C4-2B (cell line): ENCODE data around the gene BRD4.

ENCODE experiments used
- H3K27ac ChIP-seq: fragments of 450-650 bp; 2 replicates; pipeline ENCODE4 v1.5.1; 2017
- ZFX ChIP-seq: fragments of 450-650 bp; IDR thresholded peaks from 2 replicates; pipeline ENCODE4 v1.6.1; 2017
- TF ChIP-seq, protein P1 (sequence below): fragments of 450-650 bp; conservative IDR thresholded peaks from 2 replicates; pipeline ENCODE4 v1.5.1; 2017; ENCODE audit warnings: mild to moderate bottlenecking

BRD4 gene

DNA sequence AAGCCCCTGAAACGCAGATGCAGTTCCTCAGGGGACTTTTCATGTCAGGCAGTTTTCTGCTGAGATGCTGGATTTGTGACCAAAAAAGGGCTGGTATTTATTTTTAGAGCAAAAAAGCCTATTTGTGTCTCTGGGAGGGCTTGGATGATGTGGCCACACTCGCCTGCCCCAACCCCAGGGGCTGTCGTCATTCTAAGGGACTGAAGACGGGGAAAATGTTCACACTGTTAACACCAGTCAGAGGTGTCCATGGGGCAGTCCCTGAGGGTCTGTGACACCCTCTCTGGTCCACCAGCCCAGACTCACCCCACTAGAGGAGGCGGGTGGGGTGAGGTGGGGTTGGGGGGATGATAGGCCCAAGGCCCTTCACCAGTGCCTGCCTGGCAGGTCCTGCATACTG is 84.2 kb downstream of the BRD4 start:
- H3K27ac ChIP-seq = peak overlapping the region; percentile 2; the same call in 1 of the 2 replicates
- TF ChIP-seq, protein P1, sequence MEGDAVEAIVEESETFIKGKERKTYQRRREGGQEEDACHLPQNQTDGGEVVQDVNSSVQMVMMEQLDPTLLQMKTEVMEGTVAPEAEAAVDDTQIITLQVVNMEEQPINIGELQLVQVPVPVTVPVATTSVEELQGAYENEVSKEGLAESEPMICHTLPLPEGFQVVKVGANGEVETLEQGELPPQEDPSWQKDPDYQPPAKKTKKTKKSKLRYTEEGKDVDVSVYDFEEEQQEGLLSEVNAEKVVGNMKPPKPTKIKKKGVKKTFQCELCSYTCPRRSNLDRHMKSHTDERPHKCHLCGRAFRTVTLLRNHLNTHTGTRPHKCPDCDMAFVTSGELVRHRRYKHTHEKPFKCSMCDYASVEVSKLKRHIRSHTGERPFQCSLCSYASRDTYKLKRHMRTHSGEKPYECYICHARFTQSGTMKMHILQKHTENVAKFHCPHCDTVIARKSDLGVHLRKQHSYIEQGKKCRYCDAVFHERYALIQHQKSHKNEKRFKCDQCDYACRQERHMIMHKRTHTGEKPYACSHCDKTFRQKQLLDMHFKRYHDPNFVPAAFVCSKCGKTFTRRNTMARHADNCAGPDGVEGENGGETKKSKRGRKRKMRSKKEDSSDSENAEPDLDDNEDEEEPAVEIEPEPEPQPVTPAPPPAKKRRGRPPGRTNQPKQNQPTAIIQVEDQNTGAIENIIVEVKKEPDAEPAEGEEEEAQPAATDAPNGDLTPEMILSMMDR = no peak

DNA sequence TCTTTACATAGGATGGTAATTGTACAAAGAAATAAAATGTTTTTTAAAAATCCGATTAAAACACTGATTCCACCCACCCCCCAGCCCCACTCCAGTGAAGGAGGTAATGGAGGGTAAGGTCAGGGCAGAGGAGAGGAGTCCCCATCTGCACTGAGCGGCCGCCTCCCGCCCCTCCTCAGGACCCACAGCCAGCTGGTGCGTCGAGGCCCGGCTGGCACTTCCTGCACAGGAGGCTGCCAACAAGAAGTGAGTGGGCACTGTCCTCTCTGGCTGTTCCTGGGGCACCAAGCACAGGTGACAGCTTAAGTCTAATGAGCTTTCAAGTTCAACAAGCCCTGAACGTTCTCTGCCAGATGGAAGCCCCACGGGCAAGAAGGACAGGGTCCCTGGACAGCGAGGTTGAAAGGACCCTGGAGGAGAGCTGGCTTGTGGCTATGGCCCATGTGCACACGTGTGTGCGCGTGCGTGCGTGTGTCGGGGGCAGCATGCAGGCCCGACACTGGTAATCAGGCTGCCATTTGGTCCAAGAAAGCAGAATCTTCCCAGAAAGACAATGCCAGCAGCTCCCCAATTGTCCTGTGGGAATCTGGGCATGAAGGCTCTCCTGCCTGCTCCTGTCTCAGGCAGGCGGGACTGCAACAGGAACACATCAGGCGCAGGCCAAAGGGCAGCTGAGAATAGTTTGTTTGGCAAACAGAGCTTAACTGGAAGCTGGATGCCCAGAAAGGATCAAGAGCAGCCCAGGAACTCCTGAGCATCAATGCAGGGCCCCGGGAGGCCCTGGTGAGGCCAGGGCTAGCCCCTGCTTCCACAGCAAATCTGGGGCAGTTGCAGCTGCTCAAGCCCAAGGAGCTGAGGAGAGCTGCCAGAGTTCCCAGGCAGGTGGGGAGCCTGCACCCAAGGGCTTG is 85.0 kb downstream of the BRD4 start:
- no peak overlapping the region for H3K27ac ChIP-seq

DNA sequence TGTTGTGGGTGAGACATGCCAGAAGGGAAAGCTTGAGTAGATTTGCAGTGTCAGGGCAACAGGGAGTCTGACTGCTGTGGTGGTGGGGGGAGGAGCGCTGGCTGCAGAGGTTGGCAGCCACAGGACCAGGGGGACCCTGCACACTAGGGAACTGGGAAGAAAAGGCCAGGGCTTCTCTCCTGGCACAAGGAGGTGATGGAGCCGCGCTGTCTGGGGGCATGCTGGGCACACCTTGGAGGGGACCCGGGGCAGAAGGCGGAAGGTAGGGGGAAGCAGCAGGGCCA is 86.2 kb downstream of the BRD4 start:
- no peak overlapping the region for H3K27ac ChIP-seq

More for the DNA sequence above, 85.0 kb downstream of the BRD4 start:
- TF ChIP-seq, protein P1 = no peak
- no peak for TF ChIP-seq ZFX

DNA sequence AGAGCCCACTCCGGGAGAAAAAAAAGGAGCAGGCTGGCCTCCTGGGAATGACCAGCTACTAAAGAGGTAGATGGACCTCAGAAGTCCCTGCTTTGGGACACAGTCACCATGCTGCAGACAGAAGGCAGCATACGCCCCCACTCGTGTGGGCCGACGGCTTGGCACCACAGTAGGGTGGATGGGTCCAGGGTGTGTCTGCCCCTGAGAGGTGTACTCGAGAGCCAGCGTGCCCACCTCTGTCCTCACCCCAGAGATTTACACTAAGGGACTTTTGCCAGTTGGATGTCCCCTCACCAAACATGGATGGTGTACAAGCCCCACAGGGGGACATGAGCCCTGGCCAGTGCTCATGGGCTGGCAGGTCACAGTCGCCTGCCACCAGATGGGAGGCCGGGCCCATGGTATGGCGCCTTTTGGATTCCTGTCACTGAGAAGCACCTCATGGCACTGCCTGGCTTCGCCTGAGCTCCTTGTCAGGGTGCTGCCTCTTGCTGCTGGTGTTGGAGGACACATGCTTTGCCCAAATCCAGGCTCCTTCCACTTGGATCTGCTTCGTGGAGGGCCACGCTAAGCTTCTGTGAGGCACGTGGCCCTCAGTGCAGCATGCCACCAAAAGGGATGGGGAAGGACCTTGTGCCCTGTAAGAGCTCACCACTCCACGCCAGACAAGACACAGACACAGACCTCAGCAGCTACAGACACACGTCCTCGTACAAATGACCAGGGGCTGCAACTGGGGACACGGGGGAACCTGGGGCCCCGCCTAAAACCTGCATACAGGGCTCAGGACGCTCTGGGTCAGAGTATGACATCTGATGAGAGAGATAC is 86.8 kb downstream of the BRD4 start:
- TF ChIP-seq, protein P1 = no peak
- no peak for TF ChIP-seq ZFX

More for the DNA sequence above, 86.2 kb downstream of the BRD4 start:
- no peak for TF ChIP-seq ZFX
- TF ChIP-seq, protein P1 = no peak

DNA sequence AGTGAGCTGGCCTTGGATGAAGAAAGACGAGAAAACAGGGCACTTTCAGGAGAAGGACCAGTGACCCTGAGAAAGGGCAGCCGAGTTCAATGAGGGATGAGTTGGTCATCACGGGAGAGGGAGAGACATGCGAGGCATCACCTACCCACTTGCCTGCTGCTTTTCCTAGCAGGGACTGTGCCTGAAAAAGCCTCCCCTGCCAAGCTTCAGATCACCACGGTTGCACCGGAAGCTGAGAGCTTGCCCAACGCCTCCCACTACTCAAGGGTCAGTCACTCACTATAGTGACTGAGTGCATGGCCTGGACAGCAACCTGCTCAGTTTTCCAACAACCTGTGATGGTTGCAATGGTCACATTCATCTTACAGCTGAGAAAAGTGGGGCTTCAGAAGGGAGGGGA is 87.5 kb downstream of the BRD4 start:
- TF ChIP-seq ZFX = no peak
- TF ChIP-seq, protein P1 = no peak

More for the DNA sequence above, 86.8 kb downstream of the BRD4 start:
- no peak overlapping the region for H3K27ac ChIP-seq

DNA sequence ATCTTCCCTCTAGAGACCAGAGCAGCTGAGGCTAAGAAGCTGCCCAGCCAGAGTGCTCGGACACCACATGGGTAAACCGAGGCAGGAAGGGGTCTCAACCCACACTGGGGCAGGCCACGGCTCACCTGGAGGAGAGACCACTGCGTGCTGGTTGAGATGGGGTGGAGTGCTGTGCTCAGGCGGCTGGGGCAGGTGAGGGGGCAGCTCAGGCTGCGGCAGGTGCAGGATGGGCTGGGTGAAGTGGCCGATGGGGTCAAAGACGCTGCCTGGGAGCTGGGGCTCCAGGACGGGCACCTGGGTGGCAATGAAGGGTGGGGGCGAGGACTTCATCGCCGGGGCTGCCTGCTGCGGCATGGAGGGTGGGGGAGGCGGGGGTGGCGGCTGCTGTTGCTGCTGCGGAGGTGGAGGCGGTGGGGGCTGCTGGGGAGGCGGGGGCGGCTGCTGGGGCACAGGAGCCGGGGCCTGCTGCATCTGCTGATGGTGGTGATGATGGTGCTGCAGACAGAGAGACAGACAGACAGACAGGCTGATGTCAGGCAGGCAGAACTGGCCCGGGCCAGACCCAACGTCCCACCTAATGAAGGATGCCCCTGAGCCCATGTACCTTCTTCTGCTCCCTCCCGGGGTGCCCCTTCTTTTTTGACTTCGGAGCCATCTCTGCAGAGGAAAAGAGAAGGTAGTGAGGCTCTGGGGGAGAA is 88.1 kb downstream of the BRD4 start:
- TF ChIP-seq, protein P1 = no peak
- TF ChIP-seq ZFX = no peak
- no peak overlapping the region for H3K27ac ChIP-seq

More for the DNA sequence above, 87.5 kb downstream of the BRD4 start:
- H3K27ac ChIP-seq = no peak overlapping the region
